Endothelial cell of umbilical vein (primary cell): Measurements from ENCODE around the gene FKBP2. TPM values are rescaled to one million over a fixed set of nuclear protein-coding genes. Genes with fewer than 3 reads are reported as not detected.

Experiments
- BruUV-seq: library from RNA; stranded (reverse); fragments of 400-500 nt; replicated peaks from 2 replicates; lab custom pipeline; 2021; lab: Mats Ljungman, UMichigan
- CTCF ChIA-PET: fragments of 300-600, 350-600 bp; sonication (Branson Sonifier 250); formaldehyde crosslinking; loops from one replicate; lab custom pipeline; 2021; ENCODE audit warnings: antibody characterized with exemption, inconsistent platforms; lab: Charles Lee
- POLR2A ChIA-PET: fragments of 300-600, 350-600 bp; sonication (Branson Sonifier 250); formaldehyde crosslinking; loops from one replicate; lab custom pipeline; 2021; ENCODE audit warnings: antibody characterized with exemption, inconsistent platforms; lab: Charles Lee
- DNase-seq: peaks from one replicate; pipeline ENCODE4 v3.0.0-alpha.2; 2011; ENCODE audit warnings: low read depth, low spot score
- FAIRE-seq: peaks from 2 replicates; lab custom pipeline; 2011; peaks lifted over from hg19 to GRCh38; lab: Jason Lieb, UNC
- H2AFZ ChIP-seq: 2 replicates; pipeline ENCODE4 v1.6.0; 2012; ENCODE audit warnings: low read depth, low read length, control low read depth, inconsistent platforms
- H3K27ac ChIP-seq: 2 replicates; pipeline ENCODE4 v1.5.1; 2011; ENCODE audit warnings: low read depth, mild to moderate bottlenecking, control low read depth, low read length, moderate library complexity; ENCODE audit not compliant: insufficient read depth
- H3K27me3 ChIP-seq, 2 experiments: 2 replicates each; pipeline versions ENCODE4 v1.6.0 to v1.6.1; 2011; ENCODE audit warnings: low read length in 2 of 2, mixed read lengths in 1 of 2; ENCODE audit not compliant: control insufficient read depth in 2 of 2, insufficient read depth in 2 of 2
- H3K36me3 ChIP-seq, 2 experiments: 2 replicates in 1 of 2; 3 replicates in 1 of 2; pipeline ENCODE4 v1.5.1; 2011; ENCODE audit warnings: low read length in 2 of 2, mild to moderate bottlenecking in 1 of 2, moderate library complexity in 1 of 2; ENCODE audit not compliant: control insufficient read depth in 2 of 2, insufficient read depth in 2 of 2; ENCODE audit errors: extremely low read depth in 1 of 2
- H3K4me1 ChIP-seq: 3 replicates; pipeline ENCODE4 v1.5.1; 2011; ENCODE audit warnings: mild to moderate bottlenecking, low read length; ENCODE audit not compliant: control insufficient read depth, insufficient read depth; ENCODE audit errors: extremely low read depth
- H3K4me2 ChIP-seq: 2 replicates; pipeline ENCODE4 v1.6.1; 2011; ENCODE audit warnings: low read length, control low read depth, mixed read lengths; ENCODE audit not compliant: insufficient read depth
- H3K4me3 ChIP-seq, 3 experiments: fragments of 200-600 bp in 1 of 3; sonication (generic), shearing (Covaris generic) in 1 of 3; replicated peaks in 1 of 3; 2 replicates each; pipeline ENCODE4 v1.5.1; 2011 to 2016; ENCODE audit warnings: control low read depth in 3 of 3, low read length in 3 of 3, mild to moderate bottlenecking in 2 of 3, inconsistent platforms in 1 of 3, low read depth in 1 of 3, moderate library complexity in 1 of 3; ENCODE audit not compliant: insufficient read depth in 1 of 3
- H3K79me2 ChIP-seq: 2 replicates; pipeline ENCODE4 v1.6.0; 2012; ENCODE audit warnings: low read length, inconsistent platforms; ENCODE audit not compliant: control insufficient read depth, insufficient read depth
- H3K9ac ChIP-seq: replicated peaks from 2 replicates; pipeline ENCODE3; 2011; ENCODE audit warnings: low read length, control low read depth; ENCODE audit not compliant: insufficient read depth; ENCODE audit errors: extremely low read depth
- H3K9me1 ChIP-seq: replicated peaks from 3 replicates; pipeline ENCODE4 v1.6.0; 2011; ENCODE audit warnings: mild to moderate bottlenecking, low read length; ENCODE audit not compliant: control insufficient read depth, insufficient read depth; ENCODE audit errors: extremely low read depth
- H3K9me3 ChIP-seq: replicated peaks from 2 replicates; pipeline ENCODE4 v1.5.1; 2012; ENCODE audit warnings: low read length, inconsistent platforms; ENCODE audit not compliant: control insufficient read depth, insufficient read depth
- H4K20me1 ChIP-seq: replicated peaks from 2 replicates; pipeline ENCODE3; 2011; ENCODE audit warnings: mild to moderate bottlenecking, low read length; ENCODE audit not compliant: control insufficient read depth, insufficient read depth; ENCODE audit errors: extremely low read depth
- CTCF ChIP-seq, 2 donors: IDR thresholded peaks; 1 replicate in 1 of 2; 2 replicates in 1 of 2; pipeline ENCODE4 v1.5.1; 2011; ENCODE audit warnings: low read length in 2 of 2, mild to moderate bottlenecking in 2 of 2, moderate library complexity in 2 of 2, control low read depth in 1 of 2, inconsistent platforms in 1 of 2, low read depth in 1 of 2; ENCODE audit not compliant: insufficient read depth in 1 of 2; ENCODE audit errors: extremely low read depth in 1 of 2
- EZH2 ChIP-seq: IDR thresholded peaks from 2 replicates; pipeline ENCODE4 v1.6.1; 2012; ENCODE audit warnings: borderline replicate concordance, low read depth, mild to moderate bottlenecking, moderate library complexity, low read length, inconsistent platforms; ENCODE audit not compliant: severe bottlenecking
- FOS ChIP-seq: IDR thresholded peaks from 2 replicates; pipeline ENCODE4 v1.6.1; 2011; ENCODE audit warnings: mild to moderate bottlenecking, low read length, moderate library complexity, borderline replicate concordance; ENCODE audit not compliant: insufficient read depth
- GATA2 ChIP-seq: IDR thresholded peaks from 2 replicates; pipeline ENCODE4 v1.7.0; 2011; ENCODE audit warnings: low read depth, mild to moderate bottlenecking, moderate library complexity, mixed read lengths, low read length; ENCODE audit not compliant: insufficient read length, insufficient read depth
- JUN ChIP-seq: IDR thresholded peaks from 2 replicates; pipeline ENCODE4 v1.6.1; 2011; ENCODE audit warnings: borderline replicate concordance, low read depth; ENCODE audit not compliant: insufficient read length, insufficient read depth
- MAX ChIP-seq: IDR thresholded peaks from 2 replicates; pipeline ENCODE4 v1.6.1; 2011; ENCODE audit not compliant: insufficient read depth, insufficient read length
- MYC ChIP-seq: IDR thresholded peaks from one replicate; pipeline ENCODE4 v1.6.1; 2011; ENCODE audit warnings: mild to moderate bottlenecking, low read depth, low read length
- POLR2A ChIP-seq: IDR thresholded peaks from 2 replicates; pipeline ENCODE4 v1.6.1; 2012; ENCODE audit warnings: low read depth, mild to moderate bottlenecking, control low read depth, low read length
- POLR2AphosphoS5 ChIP-seq: IDR thresholded peaks from 2 replicates; pipeline ENCODE4 v1.6.1; 2012; ENCODE audit warnings: low read depth, mild to moderate bottlenecking, control low read depth, low read length, moderate library complexity; ENCODE audit not compliant: insufficient read depth
- dilution Hi-C: fragments of 300-500 bp; cut with MboI; formaldehyde crosslinking; loops from one replicate; pipeline ENCODE4 v1.15.0; 2019; ENCODE audit warnings: low sequenced_read_pairs; ENCODE audit not compliant: extremely low pct_ligation_motif_present
- intact Hi-C: fragments of 100-400 bp; cut with micrococcal nuclease; formaldehyde crosslinking; loops from one replicate; pipeline ENCODE4 v1.10.0; 2022
- polyA plus RNA-seq, 4 experiments: library from polyadenylated mRNA; depleted of rRNA in 3 of 4; stranded (reverse) in 3 of 4; unstranded in 1 of 4; fragments of >200 nt; gene quantifications; 2 replicates each; pipeline versions ENCODE4 v1.2.1 to v1.2.3, GENCODE V29; 2011 to 2012; ENCODE audit warnings: missing spikeins in 1 of 4
- total RNA-seq: library from RNA; stranded (reverse); gene quantifications from 2 replicates; pipeline ENCODE4 v1.2.3, GENCODE V29; 2021

Gene FKBP2
- total and polyA plus RNA-seq, 2 donors (not counting 3 experiments of a cell fraction or from before 2014, with no cell fraction given) = 48.5 to 74.4 TPM

- H4K20me1 ChIP-seq = no peaks in the 10 kb centered on the region
- no peak overlapping the region for H2AFZ ChIP-seq
- no peak for DNase-seq
- H3K4me1 ChIP-seq = no peaks in the 10 kb centered on the region
- no peaks in the 10 kb centered on the region for H3K27me3 ChIP-seq
- H3K9me1 ChIP-seq = no peaks in the 10 kb centered on the region
- no TSS peak for BruUV-seq
- no peaks in the 10 kb centered on the region for H3K9me3 ChIP-seq
- no peak for TF ChIP-seq FOS
- no peak for TF ChIP-seq POLR2AphosphoS5
- TF ChIP-seq MAX = no peak
- TF ChIP-seq JUN = no peak
- no peak for TF ChIP-seq POLR2A
- no peak for TF ChIP-seq GATA2
- intact Hi-C loops (no loop called here), dilution Hi-C loops (no loop called here)
- H3K9ac ChIP-seq = no peak overlapping the region
- peaks cover 40 to 44% of the 10 kb centered on the region in 2 experiments for H3K36me3 ChIP-seq
- ChIA-PET POLR2A (no interaction called here), CTCF (interaction anchor here (1.7 kb wide), 1 partner anchor 12 kb away, joined by 10 read pairs; no protein-coding TSS in a partner anchor)
- H3K4me3 ChIP-seq = no peak overlapping the region
- no peak for FAIRE-seq
- H3K4me2 ChIP-seq = no peak overlapping the region
- H3K79me2 ChIP-seq = peaks cover 33% of the 10 kb centered on the region
- H3K27ac ChIP-seq = no peak overlapping the region
These were observed 48.5 kb upstream of the FKBP2 start for GRCh38 chr11:64192434-64192833.

GRCh38 chr11:64196626-64197025 is 44.3 kb upstream of the FKBP2 start:
- Histone ChIP-seq H2AFZ (no peak overlapping the region), H3K4me1 (no peaks in the 10 kb centered on the region), H3K9me1 (no peaks in the 10 kb centered on the region), H4K20me1 (no peaks in the 10 kb centered on the region), H3K4me3 (no peak overlapping the region), H3K4me2 (no peak overlapping the region), H3K79me2 (peaks cover 20% of the 10 kb centered on the region), H3K27ac (no peak overlapping the region), H3K9me3 (no peaks in the 10 kb centered on the region), H3K36me3 (peaks cover 47 to 61% of the 10 kb centered on the region in 2 experiments), H3K27me3 (no peaks in the 10 kb centered on the region), H3K9ac (no peak overlapping the region)
- ChIA-PET CTCF (interaction anchor here (1.0 to 1.5 kb wide), 5 partner anchors 8 to 108 kb away, joined by 3 to 10 read pairs (median 3); no protein-coding TSS in a partner anchor), POLR2A (no interaction called here)
- dilution Hi-C loops (no loop called here), intact Hi-C loops (no loop called here)
- DNase-seq (no peak), FAIRE-seq (no peak)
- TF ChIP-seq FOS = no peak
- no peak for TF ChIP-seq POLR2AphosphoS5
- TF ChIP-seq CTCF (IDR thresholded peaks at IDR 0.05; ENCODE audit: extremely low read depth in 1 of 2, insufficient read depth in 1 of 2, low read depth in 1 of 2, low read length in 2 of 2) = no peak
- no peak for TF ChIP-seq EZH2
- TF ChIP-seq POLR2A = no peak
- no peak for TF ChIP-seq JUN
- TF ChIP-seq GATA2 = no peak
- no peak for TF ChIP-seq MAX
- no peak for TF ChIP-seq MYC
- BruUV-seq = no TSS peak
